Left renal cortex interstitium (tissue), 4 donors: ENCODE measurements around the gene NUBP2. TPM values are rescaled to one million over a fixed set of nuclear protein-coding genes. Genes with fewer than 3 reads are reported as not detected.

Experiments
- DNase-seq, 4 donors: peaks; one replicate each; pipeline ENCODE4 v3.0.0-alpha.2; 2013; ENCODE audit warnings: low read depth in 4 of 4, low spot score in 2 of 4, missing footprints in 1 of 4
- polyA plus RNA-seq, 4 donors: library from polyadenylated mRNA; unstranded; fragments of 120-200 nt; gene quantifications; one replicate each; pipeline ENCODE4 v1.2.1, GENCODE V29; 2013; ENCODE audit not compliant: insufficient read length in 4 of 4

The NUBP2 gene
- polyA plus RNA-seq, 4 donors, result 35.4 to 69.3 (median 56.4) TPM

DNA sequence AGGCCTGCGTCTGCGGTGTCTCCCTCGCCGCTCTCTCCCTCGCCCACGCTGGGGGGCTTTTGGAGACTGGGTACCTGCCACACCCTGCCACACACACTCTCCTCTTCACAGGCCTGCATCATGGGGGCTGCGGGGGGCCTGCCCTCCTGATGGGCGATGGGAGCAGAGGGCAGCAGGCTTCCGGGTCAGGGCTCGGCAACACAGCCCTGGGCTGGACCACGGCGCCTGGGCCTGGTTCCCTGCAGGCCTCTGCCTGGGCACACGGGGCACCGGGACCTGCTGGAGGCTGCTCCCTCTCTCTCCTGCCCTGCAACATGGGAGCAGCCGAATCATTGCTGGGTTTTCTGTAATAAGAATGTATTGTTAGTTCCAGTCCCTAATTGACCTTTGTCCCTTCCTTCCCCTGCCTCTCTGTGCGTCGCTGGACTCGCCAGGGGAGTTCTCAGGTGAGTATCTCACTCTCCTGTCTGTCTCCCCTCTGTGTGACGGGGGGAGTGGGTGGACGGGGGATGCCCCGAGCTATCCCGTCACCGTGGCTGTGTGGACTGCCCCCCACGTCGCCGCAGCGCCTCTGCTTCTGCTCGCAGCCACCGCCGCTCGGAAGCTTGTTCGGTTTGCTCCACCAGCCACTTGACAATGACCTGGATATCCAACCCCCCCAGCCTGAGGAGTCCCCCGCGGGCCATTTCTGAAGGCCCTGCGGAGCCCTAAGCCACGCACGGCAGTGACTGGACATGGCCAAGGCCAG lies 24.9 kb upstream of the NUBP2 start:
- no peak for DNase-seq

DNA sequence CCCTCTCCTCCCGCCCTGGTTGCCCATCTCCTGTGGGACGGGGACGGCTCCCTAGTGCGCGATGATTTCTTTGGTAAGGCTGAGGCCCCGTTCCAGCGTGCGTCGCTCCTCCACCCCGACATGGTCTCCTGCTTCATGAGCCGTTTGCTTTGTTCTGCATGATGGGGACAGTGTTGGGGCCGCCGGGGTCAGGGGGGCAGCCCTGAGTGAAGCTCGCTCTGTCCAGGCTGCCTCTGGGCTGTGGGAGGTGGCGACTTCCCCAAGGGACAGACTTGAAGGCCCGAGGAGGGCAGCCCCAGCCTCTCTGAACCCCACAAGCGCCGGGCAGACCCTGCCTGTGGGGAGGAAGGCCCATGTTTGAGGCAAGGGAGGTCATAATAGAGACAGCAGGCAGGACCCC lies 23.8 kb upstream of the NUBP2 start:
- no peak for DNase-seq

DNA sequence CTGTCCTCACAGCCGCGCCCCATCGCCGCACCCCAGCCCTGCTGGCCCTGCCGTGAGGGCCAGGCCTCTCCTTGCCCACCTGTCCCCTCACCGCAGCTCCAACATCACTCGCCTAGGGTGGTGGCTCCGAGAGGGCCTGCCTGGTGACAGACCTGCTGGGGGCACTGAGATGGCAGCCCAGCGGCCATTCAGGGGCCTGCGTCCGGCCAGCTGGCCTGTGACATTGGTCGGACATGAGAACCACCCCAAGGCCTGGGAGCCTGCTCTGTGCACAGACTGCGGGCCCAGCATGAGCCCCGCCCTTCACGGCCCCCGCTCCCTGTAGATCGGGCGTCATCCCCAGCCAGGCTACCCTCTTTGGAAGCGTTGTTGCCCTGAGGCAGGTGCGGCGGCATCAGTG lies 23.2 kb upstream of the NUBP2 start:
- DNase-seq, result no peak

DNA sequence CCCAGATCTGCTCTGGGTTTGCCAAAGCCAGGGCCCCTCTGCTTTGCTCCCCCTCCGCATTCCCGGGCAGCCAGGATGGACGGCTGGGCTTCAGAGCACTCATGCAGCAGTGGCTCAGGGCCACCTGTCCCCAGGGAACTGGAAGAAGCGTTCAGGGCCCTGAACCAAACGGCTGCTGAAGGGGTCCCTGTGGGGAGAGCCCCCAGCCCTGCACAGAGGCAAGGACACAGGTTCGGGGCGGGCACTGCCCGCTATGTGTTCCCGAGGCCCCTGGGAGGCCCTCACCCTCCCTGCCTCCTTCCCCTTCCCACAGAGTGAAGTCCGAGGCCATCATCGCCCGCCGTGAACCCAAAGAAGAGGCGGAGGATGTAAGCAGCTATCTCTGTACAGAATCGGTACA lies 21.8 kb upstream of the NUBP2 start:
- no peak for DNase-seq

DNA sequence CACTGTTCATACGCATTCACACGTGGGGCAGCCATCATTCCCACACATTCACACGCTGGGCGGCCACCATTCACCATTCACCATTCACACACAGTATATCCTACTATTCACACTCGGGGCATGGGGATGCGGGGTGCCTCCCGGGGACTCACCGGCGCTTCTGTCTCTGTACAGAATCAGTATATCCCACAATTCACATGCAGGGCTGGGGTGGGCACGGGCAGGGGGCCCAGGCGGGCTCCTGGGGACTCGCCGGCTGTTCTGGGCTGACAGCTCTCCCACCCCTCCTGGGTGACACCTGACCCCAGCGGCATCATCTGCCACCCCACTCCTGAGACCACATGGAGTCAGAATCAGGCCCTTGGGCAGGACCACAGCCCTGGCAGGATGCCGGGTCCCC lies 21.0 kb upstream of the NUBP2 start:
- no peak for DNase-seq

DNA sequence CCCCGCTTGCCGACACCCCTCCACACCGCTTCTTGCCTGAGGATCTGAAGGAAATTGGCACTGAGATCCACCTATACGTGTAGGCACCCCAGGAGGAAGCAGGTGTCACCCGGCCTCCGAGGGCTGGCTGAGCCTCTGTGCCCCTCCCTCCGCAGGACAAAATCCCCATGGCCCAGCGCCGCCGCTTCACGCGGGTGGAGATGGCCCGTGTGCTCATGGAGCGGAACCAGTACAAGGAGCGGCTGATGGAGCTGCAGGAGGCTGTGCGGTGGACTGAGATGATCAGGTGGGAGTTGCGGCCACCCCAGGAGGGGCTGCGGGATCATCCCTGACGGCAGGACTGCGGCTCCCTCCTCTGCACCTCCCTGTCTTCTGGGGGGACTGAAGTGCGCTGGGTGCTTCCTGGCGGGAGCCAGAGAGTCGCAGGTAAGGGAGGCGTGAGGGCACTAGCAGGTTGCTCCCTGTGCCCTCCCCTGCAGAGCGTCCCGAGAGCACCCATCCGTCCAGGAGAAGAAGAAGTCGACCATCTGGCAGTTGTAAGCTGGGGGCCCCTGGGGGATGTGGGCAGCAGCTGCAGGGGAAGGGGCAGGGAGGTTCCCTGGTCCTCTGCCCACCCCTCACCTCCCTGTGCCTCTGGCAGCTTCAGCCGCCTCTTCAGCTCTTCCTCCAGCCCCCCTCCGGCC lies 20.4 kb upstream of the NUBP2 start:
- no peak for DNase-seq

DNA sequence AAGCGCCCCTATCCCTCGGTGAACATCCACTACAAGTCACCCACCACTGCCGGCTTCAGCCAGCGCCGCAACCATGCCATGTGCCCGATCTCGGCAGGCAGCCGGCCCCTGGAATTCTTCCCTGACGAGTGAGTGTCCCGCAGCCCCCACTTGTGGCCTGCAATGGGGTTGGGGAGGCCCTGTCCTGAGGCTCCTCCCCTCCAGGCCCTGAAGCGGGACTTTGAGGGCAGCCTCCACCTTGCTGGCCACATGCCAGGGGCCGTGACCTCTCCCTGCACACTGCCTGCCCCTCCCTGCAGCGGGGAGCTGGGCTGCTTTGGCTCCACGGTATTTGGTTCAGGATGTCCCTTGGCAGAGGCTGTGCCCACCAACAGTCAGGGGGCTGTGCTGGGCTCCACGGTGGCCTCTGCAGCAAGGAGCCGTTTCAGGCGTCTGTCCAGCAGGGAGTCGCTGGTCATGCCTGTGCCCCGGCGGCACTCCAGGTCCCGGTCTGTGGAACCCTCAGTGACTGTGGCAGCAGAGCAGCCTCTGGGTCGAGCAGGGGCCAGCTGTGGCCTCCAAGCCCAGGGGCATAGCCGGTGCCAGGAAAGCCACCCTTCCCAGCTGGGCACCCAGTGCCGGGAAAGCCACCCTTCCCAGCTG lies 19.8 kb upstream of the NUBP2 start:
- no peak for DNase-seq

DNA sequence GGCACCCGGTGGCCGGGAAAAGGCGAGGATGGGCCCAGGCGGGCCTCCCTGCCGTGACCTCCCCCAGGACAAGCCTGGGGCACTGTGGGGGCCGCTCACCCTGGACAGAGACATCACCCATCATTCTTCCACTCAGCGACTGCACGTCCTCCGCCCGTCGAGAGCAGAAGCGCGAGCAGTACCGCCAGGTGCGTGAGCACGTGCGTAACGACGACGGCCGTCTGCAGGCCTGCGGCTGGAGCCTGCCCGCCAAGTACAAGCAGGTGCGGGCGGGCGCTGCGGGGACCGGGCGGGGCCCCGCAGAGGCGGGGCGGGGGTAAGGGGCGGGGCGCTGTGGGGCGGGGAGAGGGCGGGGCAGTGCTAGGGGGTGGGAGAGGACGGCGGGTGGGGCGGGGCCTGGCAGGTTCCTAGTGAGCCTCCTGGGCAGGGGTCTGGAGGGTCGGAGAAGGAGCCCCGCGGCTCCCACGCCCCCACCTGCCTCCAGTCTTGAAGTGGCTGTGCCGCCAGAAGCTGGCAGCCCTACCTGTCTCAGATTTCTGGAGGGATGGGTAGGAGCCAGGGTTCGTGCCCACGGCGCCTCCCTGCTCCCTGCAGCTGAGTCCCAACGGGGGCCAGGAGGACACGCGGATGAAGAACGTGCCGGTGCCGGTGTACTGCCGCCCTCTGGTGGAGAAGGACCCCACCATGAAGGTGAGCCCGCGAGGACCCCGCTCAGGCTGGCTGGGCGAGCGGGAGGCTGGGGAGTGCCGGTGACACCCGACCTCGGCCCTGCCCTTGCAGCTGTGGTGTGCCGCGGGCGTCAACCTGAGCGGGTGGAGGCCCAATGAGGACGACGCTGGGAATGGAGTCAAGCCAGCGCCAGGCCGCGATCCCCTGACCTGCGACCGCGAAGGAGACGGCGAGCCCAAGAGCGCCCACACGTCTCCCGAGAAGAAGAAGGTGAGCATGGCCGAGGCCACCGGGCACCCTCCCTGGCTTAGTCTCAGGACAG lies 18.9 kb upstream of the NUBP2 start:
- DNase-seq, result no peak

DNA sequence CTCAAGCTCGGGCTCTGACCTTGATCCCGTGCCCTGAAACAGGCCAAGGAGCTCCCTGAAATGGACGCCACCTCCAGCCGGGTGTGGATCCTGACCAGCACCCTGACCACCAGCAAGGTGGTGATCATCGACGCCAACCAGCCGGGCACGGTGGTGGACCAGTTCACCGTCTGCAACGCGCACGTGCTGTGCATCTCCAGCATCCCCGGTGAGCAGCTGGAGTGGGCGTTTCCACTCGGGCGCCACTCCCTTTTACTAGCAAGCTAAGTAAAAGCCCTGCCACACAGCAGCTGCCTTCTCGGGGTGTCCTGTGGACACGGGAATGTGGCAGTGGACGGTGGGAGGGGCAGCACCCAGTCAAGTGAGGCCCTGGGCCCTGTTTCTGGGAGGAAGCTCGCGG lies 17.8 kb upstream of the NUBP2 start:
- DNase-seq, result no peak

DNA sequence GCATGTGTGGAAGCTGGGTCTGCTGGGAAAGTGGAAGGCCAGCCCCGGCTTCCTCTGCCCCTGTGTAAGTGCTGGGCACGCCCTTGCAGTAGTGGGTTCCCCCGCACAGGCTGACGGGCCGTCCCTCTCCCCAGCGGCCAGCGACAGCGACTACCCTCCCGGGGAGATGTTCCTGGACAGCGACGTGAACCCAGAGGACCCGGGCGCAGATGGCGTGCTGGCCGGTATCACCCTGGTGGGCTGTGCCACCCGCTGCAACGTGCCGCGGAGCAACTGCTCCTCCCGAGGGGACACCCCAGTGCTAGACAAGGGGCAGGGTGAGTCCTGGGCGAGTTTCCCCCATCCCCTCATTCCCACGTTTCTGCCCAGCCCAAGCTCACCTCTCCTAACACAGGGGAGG lies 16.9 kb upstream of the NUBP2 start:
- no peak for DNase-seq

DNA sequence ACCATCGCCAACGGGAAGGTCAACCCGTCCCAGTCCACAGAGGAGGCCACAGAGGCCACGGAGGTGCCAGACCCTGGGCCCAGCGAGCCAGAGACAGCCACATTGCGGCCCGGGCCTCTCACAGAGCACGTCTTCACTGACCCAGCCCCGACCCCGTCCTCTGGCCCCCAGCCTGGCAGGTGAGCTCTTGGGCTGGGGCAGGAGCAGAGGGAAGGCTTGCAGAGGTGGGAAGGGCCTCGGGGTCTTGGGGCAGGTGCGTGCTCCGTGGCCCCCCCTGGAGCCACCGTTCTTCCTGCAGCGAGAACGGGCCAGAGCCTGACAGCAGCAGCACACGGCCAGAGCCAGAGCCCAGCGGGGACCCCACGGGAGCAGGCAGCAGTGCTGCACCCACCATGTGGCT lies 16.5 kb upstream of the NUBP2 start:
- no peak for DNase-seq

DNA sequence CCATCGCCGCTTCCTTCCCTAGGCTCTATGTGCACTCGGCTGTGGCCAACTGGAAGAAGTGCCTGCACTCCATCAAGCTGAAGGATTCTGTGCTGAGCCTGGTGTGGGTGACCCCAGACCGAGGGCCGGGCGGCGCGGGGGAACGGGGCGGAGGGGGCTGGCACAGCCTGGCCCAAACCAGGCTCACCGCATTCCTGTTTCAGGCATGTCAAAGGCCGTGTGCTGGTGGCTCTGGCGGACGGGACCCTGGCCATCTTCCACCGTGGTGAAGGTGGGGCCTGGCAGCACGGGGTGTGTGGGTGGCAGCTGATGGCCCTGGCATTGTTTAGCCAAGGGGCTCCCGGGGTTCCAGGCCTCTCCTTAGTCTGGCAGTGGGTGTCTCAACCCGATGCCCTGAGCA lies 16.1 kb upstream of the NUBP2 start:
- DNase-seq, result no peak

DNA sequence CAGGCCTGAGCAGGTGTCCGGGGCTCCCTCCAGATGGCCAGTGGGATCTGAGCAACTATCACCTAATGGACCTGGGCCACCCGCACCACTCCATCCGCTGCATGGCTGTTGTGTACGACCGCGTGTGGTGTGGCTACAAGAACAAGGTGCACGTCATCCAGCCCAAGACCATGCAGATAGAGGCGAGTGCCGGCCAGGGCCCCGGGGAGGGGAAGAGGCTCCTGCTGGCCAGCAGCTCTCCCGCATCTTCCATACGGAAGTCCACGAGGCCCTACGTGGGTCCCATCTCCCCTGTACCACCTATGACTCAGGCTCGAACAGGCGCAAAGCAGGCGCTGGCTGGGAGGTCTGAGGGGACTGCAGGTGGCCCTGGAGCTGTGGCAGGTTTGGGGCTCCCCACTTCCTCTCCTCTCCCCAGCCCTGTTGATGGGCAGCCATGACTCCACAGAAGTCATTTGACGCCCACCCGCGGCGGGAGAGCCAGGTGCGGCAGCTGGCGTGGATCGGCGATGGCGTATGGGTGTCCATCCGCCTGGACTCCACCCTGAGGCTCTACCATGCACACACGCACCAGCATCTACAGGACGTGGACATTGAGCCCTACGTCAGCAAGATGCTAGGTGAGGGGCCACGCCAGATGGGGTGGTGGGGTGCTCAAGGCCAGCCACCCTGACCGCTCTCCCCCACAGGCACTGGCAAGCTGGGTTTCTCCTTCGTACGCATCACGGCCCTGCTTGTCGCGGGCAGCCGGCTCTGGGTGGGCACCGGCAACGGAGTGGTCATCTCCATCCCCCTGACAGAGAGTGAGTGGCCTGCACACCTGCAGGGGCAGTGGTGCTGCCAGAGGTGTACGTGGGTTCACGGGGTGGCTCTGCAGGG lies 15.4 kb upstream of the NUBP2 start:
- DNase-seq, result no peak

DNA sequence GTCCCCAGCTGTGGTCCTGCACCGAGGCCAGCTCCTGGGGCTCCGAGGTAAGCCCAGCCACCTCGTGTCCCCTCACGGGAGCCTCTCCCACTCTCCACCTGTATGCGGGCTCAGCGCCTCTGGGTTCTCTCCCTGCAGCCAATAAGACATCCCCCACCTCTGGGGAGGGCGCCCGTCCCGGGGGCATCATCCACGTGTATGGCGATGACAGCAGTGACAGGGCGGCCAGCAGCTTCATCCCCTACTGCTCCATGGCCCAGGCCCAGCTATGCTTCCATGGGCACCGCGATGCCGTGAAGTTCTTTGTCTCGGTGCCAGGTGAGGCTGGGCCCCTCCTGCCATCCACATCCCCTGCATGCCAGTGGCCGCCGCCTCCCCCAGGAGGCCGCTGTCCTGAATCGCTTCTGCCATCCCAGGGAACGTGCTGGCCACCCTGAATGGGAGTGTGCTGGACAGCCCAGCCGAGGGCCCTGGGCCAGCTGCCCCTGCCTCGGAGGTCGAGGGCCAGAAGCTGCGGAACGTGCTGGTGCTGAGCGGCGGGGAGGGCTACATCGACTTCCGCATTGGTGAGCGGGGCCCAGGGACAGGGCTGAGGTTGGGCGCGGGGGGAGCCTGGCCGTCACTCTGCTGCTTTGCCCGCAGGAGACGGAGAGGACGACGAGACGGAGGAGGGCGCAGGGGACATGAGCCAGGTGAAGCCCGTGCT lies 14.5 kb upstream of the NUBP2 start:
- no peak for DNase-seq

DNA sequence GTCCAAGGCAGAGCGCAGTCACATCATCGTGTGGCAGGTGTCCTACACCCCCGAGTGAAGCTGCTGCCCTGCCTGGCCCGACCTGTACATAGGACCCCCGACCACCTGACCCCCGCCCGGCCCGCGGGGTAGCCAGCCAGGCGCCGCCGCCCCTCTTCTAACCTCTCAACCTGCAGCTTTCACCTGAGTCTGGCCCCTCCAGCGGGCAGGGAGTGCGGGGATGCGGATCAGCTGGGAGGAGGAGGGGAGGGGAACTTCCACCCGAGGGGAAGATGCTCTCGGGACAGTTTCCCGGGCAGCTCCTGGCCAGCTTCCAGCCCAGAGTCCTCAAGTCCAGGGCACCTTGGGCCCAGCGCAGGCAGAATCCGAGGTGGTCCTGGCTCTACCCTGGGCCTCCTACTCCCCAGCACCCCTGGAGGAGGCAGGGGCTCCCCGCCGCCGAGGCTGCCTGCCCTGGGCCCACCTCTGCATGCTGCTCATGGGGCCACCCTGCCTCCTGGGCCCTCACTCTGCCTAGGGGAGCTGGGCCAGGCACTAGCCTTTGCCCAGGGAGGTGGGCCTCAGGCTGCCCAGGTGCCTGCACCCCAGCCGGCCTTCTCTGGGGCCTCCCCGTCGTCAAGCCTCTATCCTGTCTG lies 13.9 kb upstream of the NUBP2 start:
- no peak for DNase-seq

DNA sequence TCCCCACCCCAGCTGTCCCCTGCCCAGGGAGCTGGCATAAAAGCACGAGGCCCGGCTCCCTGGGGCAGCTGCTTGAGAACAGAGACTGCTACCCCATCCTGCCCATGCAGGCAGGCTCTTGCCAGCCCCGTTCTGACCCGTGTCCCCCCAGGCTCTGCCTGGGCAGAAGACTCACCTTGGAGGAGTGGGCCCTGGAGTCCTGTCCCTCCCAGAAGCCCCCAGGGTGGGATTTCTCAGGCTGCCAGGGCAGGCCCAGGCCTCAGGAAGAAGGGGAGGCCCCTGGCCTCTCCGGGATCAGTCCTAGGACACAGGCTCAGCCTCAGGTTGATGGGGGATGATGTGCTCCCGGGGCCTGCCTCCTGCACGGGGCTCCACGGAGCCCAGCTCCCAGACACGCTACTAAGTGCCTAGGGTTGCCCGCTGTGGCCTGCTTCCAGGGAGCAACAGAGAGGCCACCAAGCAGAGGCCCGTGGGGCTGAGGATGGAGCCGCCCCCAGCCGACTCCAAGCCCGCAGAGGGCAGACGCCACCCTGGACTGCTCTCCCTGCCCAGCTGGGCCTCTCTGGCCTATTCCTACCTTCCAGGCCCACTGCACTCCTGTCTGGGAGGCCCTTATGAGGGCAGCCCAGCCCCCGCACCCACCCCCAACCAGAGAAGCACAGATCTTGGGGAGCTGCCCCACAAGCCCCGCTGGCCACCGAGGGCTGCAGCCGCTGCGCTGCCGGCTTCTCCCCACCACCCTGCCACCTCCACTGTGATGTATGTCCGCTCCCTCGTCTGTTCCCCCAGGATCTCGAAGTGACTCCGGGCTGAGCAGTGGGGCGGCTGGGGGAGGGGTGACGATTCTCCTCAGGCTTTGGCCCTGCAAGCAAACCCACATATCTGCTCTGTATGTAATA lies 13.1 kb upstream of the NUBP2 start:
- DNase-seq, result no peak

DNA sequence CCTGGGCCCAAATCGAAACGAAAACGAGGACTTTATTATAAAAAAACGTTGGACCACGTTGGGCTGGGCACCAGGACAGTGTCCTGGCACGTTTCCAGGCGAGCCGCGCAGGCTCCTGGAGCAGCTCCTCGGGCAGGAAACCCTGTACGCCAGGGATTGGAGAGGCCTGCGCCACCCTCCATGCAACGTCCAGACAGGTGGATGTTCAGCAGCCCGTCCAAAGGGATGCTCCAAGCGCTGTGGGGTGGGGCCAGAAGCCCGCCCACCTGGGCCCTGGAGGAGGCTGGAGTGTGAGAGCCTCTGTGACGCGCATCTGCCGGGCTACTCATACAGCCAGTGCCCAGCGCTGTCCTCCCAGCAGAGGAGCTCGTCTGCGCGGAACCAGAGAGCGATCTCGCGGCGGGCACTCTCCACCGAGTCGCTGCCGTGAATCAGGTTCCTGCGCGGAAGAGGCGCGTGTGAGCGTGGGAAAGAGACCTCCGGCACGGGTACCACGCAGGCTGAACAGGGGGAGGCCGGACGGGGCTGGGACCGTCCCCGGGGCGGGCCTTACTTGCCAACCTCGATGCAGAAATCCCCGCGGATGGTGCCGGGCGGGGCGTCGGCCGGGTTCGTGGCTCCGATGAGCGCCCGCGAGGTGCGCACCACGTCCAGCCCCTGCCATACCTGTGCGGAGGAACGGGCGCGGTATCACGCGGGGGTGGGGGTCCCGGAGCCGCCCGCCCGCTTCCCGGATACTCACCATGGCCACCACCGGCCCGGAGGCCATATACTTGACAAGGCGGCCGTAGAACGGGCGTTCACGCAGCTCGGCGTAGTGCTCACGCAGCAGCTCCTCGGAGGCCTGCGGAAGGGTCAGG lies 12.2 kb upstream of the NUBP2 start:
- DNase-seq, result no peak
